ENCODE measurements around the gene FRYL.

The FRYL gene

GRCh38 chr4:48651914-48652313, 128.2 kb downstream of the FRYL start:
- H3K4me3 ChIP-seq (ENCODE audit: low read length), result no peak overlapping the region
- no peak for DNase-seq (ENCODE audit: low read depth)
- no peak for TF ChIP-seq CTCF (conservative IDR thresholded peaks at IDR 0.05; ENCODE audit: low read depth, low read length)

- no peak for DNase-seq (ENCODE audit: low read depth)
- TF ChIP-seq CTCF (conservative IDR thresholded peaks at IDR 0.05; ENCODE audit: low read depth, low read length), result no peak
- no peak overlapping the region for H3K4me3 ChIP-seq (ENCODE audit: low read length)
These were observed 130.6 kb downstream of the FRYL start for GRCh38 chr4:48649505-48649904.

- TF ChIP-seq CTCF (conservative IDR thresholded peaks at IDR 0.05; ENCODE audit: low read depth, low read length), result no peak
- no peak for DNase-seq (ENCODE audit: low read depth)
- H3K4me3 ChIP-seq (ENCODE audit: low read length), result no peak overlapping the region
These were observed 134.8 kb downstream of the FRYL start for GRCh38 chr4:48645225-48645794.

GRCh38 chr4:48642421-48643374, 137.4 kb downstream of the FRYL start:
- no peak for TF ChIP-seq CTCF (conservative IDR thresholded peaks at IDR 0.05; ENCODE audit: low read depth, low read length)
- no peak overlapping the region for H3K4me3 ChIP-seq (ENCODE audit: low read length)
- no peak for DNase-seq (ENCODE audit: low read depth)

- no peak overlapping the region for H3K4me3 ChIP-seq (ENCODE audit: low read length)
- no peak for TF ChIP-seq CTCF (conservative IDR thresholded peaks at IDR 0.05; ENCODE audit: low read depth, low read length)
- DNase-seq (ENCODE audit: low read depth), result no peak
These were observed 138.7 kb downstream of the FRYL start for GRCh38 chr4:48641401-48641800.

- no peak overlapping the region for H3K4me3 ChIP-seq (ENCODE audit: low read length)
- peak; percentile 32 for DNase-seq (ENCODE audit: low read depth)
- no peak for TF ChIP-seq CTCF (conservative IDR thresholded peaks at IDR 0.05; ENCODE audit: low read depth, low read length)
These were observed 139.4 kb downstream of the FRYL start for GRCh38 chr4:48640699-48641098.

- no peak for DNase-seq (ENCODE audit: low read depth)
- H3K4me3 ChIP-seq (ENCODE audit: low read length), result no peak overlapping the region
- TF ChIP-seq CTCF (conservative IDR thresholded peaks at IDR 0.05; ENCODE audit: low read depth, low read length), result no peak
These were observed 139.9 kb downstream of the FRYL start for GRCh38 chr4:48640225-48640624.

Measured in retinal pigment epithelial cell (primary cell).